IPS DF 6.9 (cell line): Measurements from ENCODE around the gene RSRC1.
"Not testable (repeated sequence)": the region's sequence is repeated elsewhere in the genome, so short reads cannot be mapped to it uniquely, and the experiment has no call there.

ENCODE experiments used
- DNase-seq: peaks from one replicate; pipeline ENCODE4 v3.0.0-alpha.2; 2013; ENCODE audit warnings: low read depth, low spot score
- H3K27ac ChIP-seq: one replicate; pipeline ENCODE4 v1.5.1; 2013; ENCODE audit warnings: low read length, control low read depth
- H3K27me3 ChIP-seq: 2 replicates; pipeline ENCODE4 v1.6.1; 2013; ENCODE audit warnings: mild to moderate bottlenecking, low read length; ENCODE audit not compliant: control insufficient read depth, insufficient read depth
- H3K36me3 ChIP-seq: 2 replicates; pipeline ENCODE4 v1.6.1; 2013; ENCODE audit warnings: low read length; ENCODE audit not compliant: control insufficient read depth, insufficient read depth
- H3K4me1 ChIP-seq: 2 replicates; pipeline ENCODE4 v1.6.1; 2013; ENCODE audit warnings: low read length; ENCODE audit not compliant: control insufficient read depth, insufficient read depth
- H3K4me3 ChIP-seq: 2 replicates; pipeline ENCODE4 v1.5.1; 2013; ENCODE audit warnings: mild to moderate bottlenecking, low read length
- H3K9me3 ChIP-seq: 2 replicates; pipeline ENCODE4 v1.6.1; 2013; ENCODE audit warnings: low read length, inconsistent platforms; ENCODE audit not compliant: control insufficient read depth, insufficient read depth
- WGBS: extraction: QIAGEN DNeasy Blood & Tissue Kit; methylation state at CpG from one replicate; pipeline ENCODE4 v1.1.7; 2013; ENCODE audit warnings: mixed read lengths, missing lambda C conversion rate; ENCODE audit not compliant: insufficient read length, insufficient coverage; 5-methylcytosine and 5-hydroxymethylcytosine counted together

RSRC1 gene

GRCh38 chr3:158384019-158384418, 274.1 kb downstream of the RSRC1 start:
- H3K9me3 ChIP-seq, result no peaks in the 10 kb centered on the region
- H3K27ac ChIP-seq, result no peak overlapping the region
- H3K27me3 ChIP-seq, result no peaks in the 10 kb centered on the region
- no peak for DNase-seq
- H3K4me1 ChIP-seq, result no peaks in the 10 kb centered on the region
- WGBS, result no CpG with 5 or more reads among the region's 2 CpGs
- no peak overlapping the region for H3K4me3 ChIP-seq
- H3K36me3 ChIP-seq, result no peaks in the 10 kb centered on the region

- no CpG with 5 or more reads among the region's 2 CpGs for WGBS
- no peak overlapping the region for H3K4me3 ChIP-seq
- no peaks in the 10 kb centered on the region for H3K4me1 ChIP-seq
- no peaks in the 10 kb centered on the region for H3K36me3 ChIP-seq
- DNase-seq, result no peak
- H3K27me3 ChIP-seq, result no peaks in the 10 kb centered on the region
- no peak overlapping the region for H3K27ac ChIP-seq
- H3K9me3 ChIP-seq, result no peaks in the 10 kb centered on the region
Measured at GRCh38 chr3:158395421-158395820, 285.5 kb downstream of the RSRC1 start.

- Histone ChIP-seq H3K9me3 (no peaks in the 10 kb centered on the region), H3K4me1 (no peaks in the 10 kb centered on the region), H3K36me3 (no peaks in the 10 kb centered on the region), H3K4me3 (no peak overlapping the region), H3K27ac (no peak overlapping the region), H3K27me3 (no peaks in the 10 kb centered on the region)
- DNase-seq, result no peak
Measured at GRCh38 chr3:158402590-158402989, 292.7 kb downstream of the RSRC1 start.

- DNase-seq, result no peak
- WGBS, result no CpG with 5 or more reads among the region's 1 CpG
- Histone ChIP-seq H3K27ac (no peak overlapping the region), H3K4me3 (no peak overlapping the region), H3K4me1 (no peaks in the 10 kb centered on the region), H3K9me3 (no peaks in the 10 kb centered on the region), H3K36me3 (no peaks in the 10 kb centered on the region), H3K27me3 (no peaks in the 10 kb centered on the region)
Measured at GRCh38 chr3:158403013-158403412, 293.1 kb downstream of the RSRC1 start.

- no peak overlapping the region for H3K4me3 ChIP-seq
- no CpG with 5 or more reads among the region's 1 CpG for WGBS
- no peak overlapping the region for H3K27ac ChIP-seq
- H3K4me1 ChIP-seq, result no peaks in the 10 kb centered on the region
- no peak for DNase-seq
- no peaks in the 10 kb centered on the region for H3K27me3 ChIP-seq
- H3K36me3 ChIP-seq, result no peaks in the 10 kb centered on the region
- no peaks in the 10 kb centered on the region for H3K9me3 ChIP-seq
Measured at GRCh38 chr3:158404131-158404718, 294.3 kb downstream of the RSRC1 start.

GRCh38 chr3:158405507-158405906, 295.6 kb downstream of the RSRC1 start:
- no CpG with 5 or more reads among the region's 2 CpGs for WGBS
- Histone ChIP-seq H3K4me1 (no peaks in the 10 kb centered on the region), H3K9me3 (no peaks in the 10 kb centered on the region), H3K36me3 (no peaks in the 10 kb centered on the region), H3K4me3 (no peak overlapping the region), H3K27ac (no peak overlapping the region), H3K27me3 (no peaks in the 10 kb centered on the region)
- DNase-seq, result no peak

- Histone ChIP-seq H3K36me3 (no peaks in the 10 kb centered on the region), H3K27ac (no peak overlapping the region), H3K27me3 (no peaks in the 10 kb centered on the region), H3K4me1 (no peaks in the 10 kb centered on the region), H3K4me3 (no peak overlapping the region), H3K9me3 (no peaks in the 10 kb centered on the region)
- no peak for DNase-seq
- no CpG with 5 or more reads among the region's 4 CpGs for WGBS
Measured at GRCh38 chr3:158407844-158408517, 298.1 kb downstream of the RSRC1 start.

GRCh38 chr3:158408518-158408897, 298.6 kb downstream of the RSRC1 start:
- DNase-seq, H3K27ac ChIP-seq, H3K4me3 ChIP-seq, H3K36me3 ChIP-seq, H3K4me1 ChIP-seq, H3K9me3 ChIP-seq, H3K27me3 ChIP-seq: not testable (repeated sequence)
- WGBS, result no CpG with 5 or more reads among the region's 5 CpGs

- Histone ChIP-seq H3K27ac (no peak overlapping the region), H3K36me3 (no peaks in the 10 kb centered on the region), H3K4me3 (no peak overlapping the region), H3K9me3 (no peaks in the 10 kb centered on the region), H3K27me3 (no peaks in the 10 kb centered on the region), H3K4me1 (no peaks in the 10 kb centered on the region)
- DNase-seq, result no peak
Measured at GRCh38 chr3:158418035-158418434, 308.1 kb downstream of the RSRC1 start.

- Histone ChIP-seq H3K27me3 (no peaks in the 10 kb centered on the region), H3K4me1 (no peaks in the 10 kb centered on the region), H3K36me3 (no peaks in the 10 kb centered on the region), H3K27ac (no peak overlapping the region), H3K9me3 (no peaks in the 10 kb centered on the region), H3K4me3 (no peak overlapping the region)
- WGBS, result no CpG with 5 or more reads among the region's 5 CpGs
- DNase-seq, result no peak
Measured at GRCh38 chr3:158419820-158420653, 310.1 kb downstream of the RSRC1 start.
